Measurements from ENCODE around the gene PPP1R36. TPM values are rescaled to one million over a fixed set of nuclear protein-coding genes. Genes with fewer than 3 reads are reported as not detected.

PPP1R36 gene
- total and polyA plus RNA-seq, 2 of the 13 experiments (the other 11 are each of a cell fraction or from before 2014, with no cell fraction given), result 0.11 to 0.17 TPM

DNA sequence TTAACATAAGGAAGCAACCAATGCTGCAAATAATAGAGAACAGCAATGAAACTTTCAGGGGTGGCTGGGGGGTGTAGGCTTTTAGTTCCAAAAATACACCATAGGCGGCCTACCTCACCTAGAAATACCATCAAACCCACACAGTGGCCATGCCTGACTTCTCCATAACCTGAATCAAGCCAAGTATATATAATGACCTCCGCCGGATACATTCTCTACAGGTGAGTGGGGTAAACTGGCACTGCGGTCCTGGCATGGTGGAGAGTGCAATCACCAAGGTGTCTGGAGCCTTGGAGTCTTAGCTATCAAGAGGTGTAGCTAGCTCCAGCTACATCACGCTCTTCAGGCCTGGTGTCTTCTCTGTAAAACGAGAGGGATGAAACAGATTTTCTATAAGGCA, 47.3 kb upstream of the PPP1R36 start:
- FAIRE-seq (no peak), DNase-seq (ENCODE audit: low spot score) (no peak), ATAC-seq (no peak)
- peaks cover 49% of the 10 kb centered on the region for H3K4me1 ChIP-seq (ENCODE audit: insufficient read depth, low read length)
- H3K27ac ChIP-seq (ENCODE audit: extremely low read length, insufficient read depth, low read length), result peak overlapping the region; percentile 99
- TF ChIP-seq, protein P1, sequence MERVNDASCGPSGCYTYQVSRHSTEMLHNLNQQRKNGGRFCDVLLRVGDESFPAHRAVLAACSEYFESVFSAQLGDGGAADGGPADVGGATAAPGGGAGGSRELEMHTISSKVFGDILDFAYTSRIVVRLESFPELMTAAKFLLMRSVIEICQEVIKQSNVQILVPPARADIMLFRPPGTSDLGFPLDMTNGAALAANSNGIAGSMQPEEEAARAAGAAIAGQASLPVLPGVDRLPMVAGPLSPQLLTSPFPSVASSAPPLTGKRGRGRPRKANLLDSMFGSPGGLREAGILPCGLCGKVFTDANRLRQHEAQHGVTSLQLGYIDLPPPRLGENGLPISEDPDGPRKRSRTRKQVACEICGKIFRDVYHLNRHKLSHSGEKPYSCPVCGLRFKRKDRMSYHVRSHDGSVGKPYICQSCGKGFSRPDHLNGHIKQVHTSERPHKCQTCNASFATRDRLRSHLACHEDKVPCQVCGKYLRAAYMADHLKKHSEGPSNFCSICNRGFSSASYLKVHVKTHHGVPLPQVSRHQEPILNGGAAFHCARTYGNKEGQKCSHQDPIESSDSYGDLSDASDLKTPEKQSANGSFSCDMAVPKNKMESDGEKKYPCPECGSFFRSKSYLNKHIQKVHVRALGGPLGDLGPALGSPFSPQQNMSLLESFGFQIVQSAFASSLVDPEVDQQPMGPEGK (CRISPR knock-in tag; IDR thresholded peaks at IDR 0.05), result no peak
- TF ChIP-seq, protein P2, sequence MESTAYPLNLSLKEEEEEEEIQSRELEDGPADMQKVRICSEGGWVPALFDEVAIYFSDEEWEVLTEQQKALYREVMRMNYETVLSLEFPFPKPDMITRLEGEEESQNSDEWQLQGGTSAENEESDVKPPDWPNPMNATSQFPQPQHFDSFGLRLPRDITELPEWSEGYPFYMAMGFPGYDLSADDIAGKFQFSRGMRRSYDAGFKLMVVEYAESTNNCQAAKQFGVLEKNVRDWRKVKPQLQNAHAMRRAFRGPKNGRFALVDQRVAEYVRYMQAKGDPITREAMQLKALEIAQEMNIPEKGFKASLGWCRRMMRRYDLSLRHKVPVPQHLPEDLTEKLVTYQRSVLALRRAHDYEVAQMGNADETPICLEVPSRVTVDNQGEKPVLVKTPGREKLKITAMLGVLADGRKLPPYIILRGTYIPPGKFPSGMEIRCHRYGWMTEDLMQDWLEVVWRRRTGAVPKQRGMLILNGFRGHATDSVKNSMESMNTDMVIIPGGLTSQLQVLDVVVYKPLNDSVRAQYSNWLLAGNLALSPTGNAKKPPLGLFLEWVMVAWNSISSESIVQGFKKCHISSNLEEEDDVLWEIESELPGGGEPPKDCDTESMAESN (CRISPR knock-in tag; conservative IDR thresholded peaks at IDR 0.05), result 0 out of 2 replicates have a peak, but pooled peaks have one; percentile 14
- TF ChIP-seq MAZ (IDR thresholded peaks at IDR 0.05; ENCODE audit: borderline replicate concordance, low read depth, low read length) (no peak), MAZ (CRISPR knock-in tag; IDR thresholded peaks at IDR 0.05; ENCODE audit: low read depth) (0 out of 2 replicates have a peak, but pooled peaks have one; percentile 6)
- no TSS peak for BruUV-seq (replicated peaks)
- H2AFZ ChIP-seq (ENCODE audit: low read length), result no peak overlapping the region
- no peaks in the 10 kb centered on the region for H3K36me3 ChIP-seq (replicated peaks in 1 of 2; ENCODE audit: control insufficient read depth in 1 of 2, insufficient read depth in 2 of 2, low read length in 2 of 2)
- H3K9ac ChIP-seq (ENCODE audit: insufficient read depth, low read depth, low read length), result peak overlapping the region; percentile 95
- intact Hi-C loops (cut with micrococcal nuclease; ENCODE audit: unreplicated experiment), result no loop called here
- H3K4me2 ChIP-seq (ENCODE audit: low read depth, low read length), result peak overlapping the region; percentile 85
- in situ Hi-C loops (cut with HindIII; ENCODE audit: extremely low pct_ligation_motif_present, low pct_unique_long_range_greater_than_20kb), result no loop called here
- ChIA-PET CTCF (ENCODE audit: low intra/inter-chr PET ratio, low total read pairs) (no interaction called here), POLR2A (interaction anchor here (1.0 kb wide), 1 partner anchor 115 kb away, joined by 3 read pairs; the partner anchor contains the start of gene MTHFD1)
- no peaks in the 10 kb centered on the region for H3K9me3 ChIP-seq (ENCODE audit: low read length)
- peak overlapping the region; percentile 93 to 98 (median 96) for H3K4me3 ChIP-seq (replicated peaks in 1 of 3; ENCODE audit: insufficient read depth in 1 of 3, low read depth in 2 of 3, low read length in 3 of 3)
- H4K20me1 ChIP-seq (ENCODE audit: insufficient read depth, low read length), result peaks cover 17% of the 10 kb centered on the region
- peaks cover 36% of the 10 kb centered on the region for H3K79me2 ChIP-seq (ENCODE audit: insufficient read depth, low read length)
- H3K27me3 ChIP-seq (ENCODE audit: control insufficient read depth in 1 of 2, insufficient read depth in 2 of 2, low read length in 2 of 2), result no peaks in the 10 kb centered on the region; a peak in 1 of 5 replicates
- WGBS (ENCODE audit: low lambda C conversion rate), result 11% methylated on average over 5 of the region's 6 CpGs

Measured in HepG2 (cell line).